SK-N-SH treated with all-trans-retinoic acid at 6 μM for 48 hours (cell line): ENCODE results near the gene CPLX4.

Experiments used
- ARNTL ChIP-seq: fragments of 450-650 bp; formaldehyde crosslinking; IDR thresholded peaks from 2 replicates; pipeline ENCODE4 v1.5.0; 2020; ENCODE audit warnings: low read depth, mild to moderate bottlenecking, moderate library complexity, borderline replicate concordance
- ESRRG ChIP-seq: fragments of 250-450 bp; sonication (Bioruptor Pico); IDR thresholded peaks from 2 replicates; pipeline ENCODE4 v1.6.1; 2021; ENCODE audit warnings: mild to moderate bottlenecking
- ISL1 ChIP-seq: fragments of 250-450 bp; sonication (Bioruptor Pico); IDR thresholded peaks from 2 replicates; pipeline ENCODE4 v2.1.2; 2022; ENCODE audit warnings: mild to moderate bottlenecking, moderate library complexity
- OSR1 ChIP-seq: fragments of 250-450 bp; sonication (Bioruptor Pico); IDR thresholded peaks from 2 replicates; pipeline ENCODE4 v1.8.0; 2022; ENCODE audit warnings: moderate library complexity, mild to moderate bottlenecking, inconsistent platforms
- PPARA ChIP-seq: fragments of 250-450 bp; sonication (Bioruptor Pico); IDR thresholded peaks from 2 replicates; pipeline ENCODE4 v1.5.0; 2020; ENCODE audit warnings: mild to moderate bottlenecking, borderline replicate concordance
- SNAI2 ChIP-seq: fragments of 250-450 bp; sonication (Bioruptor Pico); IDR thresholded peaks from 2 replicates; pipeline ENCODE4 v1.5.0; 2020; ENCODE audit warnings: mild to moderate bottlenecking, moderate library complexity
- TOX ChIP-seq: fragments of 250-450 bp; sonication (Bioruptor Pico); IDR thresholded peaks from 2 replicates; pipeline ENCODE4 v1.8.0; 2021; ENCODE audit warnings: mild to moderate bottlenecking, moderate library complexity, borderline replicate concordance
- ZFP3 ChIP-seq: fragments of 250-450 bp; sonication (Bioruptor Pico); IDR thresholded peaks from 2 replicates; pipeline ENCODE4 v1.5.0; 2020; ENCODE audit warnings: mild to moderate bottlenecking, moderate library complexity
- ZFP30 ChIP-seq: fragments of 450-650 bp; formaldehyde crosslinking; IDR thresholded peaks from 2 replicates; pipeline ENCODE4 v1.5.0; 2022; ENCODE audit warnings: mild to moderate bottlenecking, moderate library complexity
- ZNF565 ChIP-seq: fragments of 450-650 bp; formaldehyde crosslinking; conservative IDR thresholded peaks from 2 replicates; pipeline ENCODE4 v1.5.0; 2020; ENCODE audit warnings: low read depth, mild to moderate bottlenecking, moderate library complexity
- ZNF70 ChIP-seq: fragments of 450-650 bp; formaldehyde crosslinking; IDR thresholded peaks from 2 replicates; pipeline ENCODE4 v1.5.0; 2020; ENCODE audit warnings: mild to moderate bottlenecking, moderate library complexity
- TF ChIP-seq, protein P1 (sequence below): fragments of 250-450 bp; sonication (Bioruptor Pico); IDR thresholded peaks from 2 replicates; pipeline ENCODE4 v1.8.0; 2020; ENCODE audit warnings: mild to moderate bottlenecking, moderate library complexity, borderline replicate concordance
- TF ChIP-seq, protein P2 (sequence below): fragments of 250-450 bp; sonication (Bioruptor Pico); IDR thresholded peaks from 2 replicates; pipeline ENCODE4 v1.5.1; 2020; ENCODE audit warnings: low read depth, mild to moderate bottlenecking, moderate library complexity

DNA sequence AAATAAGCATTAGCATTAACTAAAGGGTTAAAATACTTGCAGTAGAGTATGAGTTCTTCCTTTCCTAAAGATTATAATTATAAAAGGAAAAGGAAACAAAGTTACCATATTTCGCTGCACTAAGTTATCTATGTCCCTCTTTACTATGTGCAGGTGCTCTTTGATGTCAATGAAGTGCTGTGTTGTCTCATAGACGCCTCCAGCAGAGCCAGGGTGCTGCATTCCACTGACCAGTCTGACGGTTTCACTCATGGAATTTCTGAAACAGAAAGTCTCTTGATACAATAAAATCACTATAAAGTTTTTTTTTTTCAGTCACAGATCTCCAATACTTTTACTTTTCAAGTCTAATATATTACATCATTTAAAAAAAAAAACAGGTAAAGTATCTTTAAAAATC is 14.5 kb upstream of the CPLX4 start:
- TF ChIP-seq, protein P1, sequence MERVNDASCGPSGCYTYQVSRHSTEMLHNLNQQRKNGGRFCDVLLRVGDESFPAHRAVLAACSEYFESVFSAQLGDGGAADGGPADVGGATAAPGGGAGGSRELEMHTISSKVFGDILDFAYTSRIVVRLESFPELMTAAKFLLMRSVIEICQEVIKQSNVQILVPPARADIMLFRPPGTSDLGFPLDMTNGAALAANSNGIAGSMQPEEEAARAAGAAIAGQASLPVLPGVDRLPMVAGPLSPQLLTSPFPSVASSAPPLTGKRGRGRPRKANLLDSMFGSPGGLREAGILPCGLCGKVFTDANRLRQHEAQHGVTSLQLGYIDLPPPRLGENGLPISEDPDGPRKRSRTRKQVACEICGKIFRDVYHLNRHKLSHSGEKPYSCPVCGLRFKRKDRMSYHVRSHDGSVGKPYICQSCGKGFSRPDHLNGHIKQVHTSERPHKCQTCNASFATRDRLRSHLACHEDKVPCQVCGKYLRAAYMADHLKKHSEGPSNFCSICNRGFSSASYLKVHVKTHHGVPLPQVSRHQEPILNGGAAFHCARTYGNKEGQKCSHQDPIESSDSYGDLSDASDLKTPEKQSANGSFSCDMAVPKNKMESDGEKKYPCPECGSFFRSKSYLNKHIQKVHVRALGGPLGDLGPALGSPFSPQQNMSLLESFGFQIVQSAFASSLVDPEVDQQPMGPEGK = no peak
- TF ChIP-seq ZNF70 = no peak
- TF ChIP-seq TOX (CRISPR knock-in tag) = no peak
- TF ChIP-seq ZFP30 = no peak
- TF ChIP-seq ZNF565 = no peak
- no peak for TF ChIP-seq PPARA (CRISPR knock-in tag)
- no peak for TF ChIP-seq ARNTL (CRISPR knock-in tag)
- TF ChIP-seq, protein P2, sequence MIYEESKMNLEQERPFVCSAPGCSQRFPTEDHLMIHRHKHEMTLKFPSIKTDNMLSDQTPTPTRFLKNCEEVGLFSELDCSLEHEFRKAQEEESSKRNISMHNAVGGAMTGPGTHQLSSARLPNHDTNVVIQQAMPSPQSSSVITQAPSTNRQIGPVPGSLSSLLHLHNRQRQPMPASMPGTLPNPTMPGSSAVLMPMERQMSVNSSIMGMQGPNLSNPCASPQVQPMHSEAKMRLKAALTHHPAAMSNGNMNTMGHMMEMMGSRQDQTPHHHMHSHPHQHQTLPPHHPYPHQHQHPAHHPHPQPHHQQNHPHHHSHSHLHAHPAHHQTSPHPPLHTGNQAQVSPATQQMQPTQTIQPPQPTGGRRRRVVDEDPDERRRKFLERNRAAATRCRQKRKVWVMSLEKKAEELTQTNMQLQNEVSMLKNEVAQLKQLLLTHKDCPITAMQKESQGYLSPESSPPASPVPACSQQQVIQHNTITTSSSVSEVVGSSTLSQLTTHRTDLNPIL (CRISPR knock-in tag) = no peak
- TF ChIP-seq ESRRG = no peak
- TF ChIP-seq ISL1 (CRISPR knock-in tag) = no peak
- TF ChIP-seq ZFP3 (CRISPR knock-in tag) = no peak
- TF ChIP-seq SNAI2 = no peak
- no peak for TF ChIP-seq OSR1
